Mesenteric fat pad (tissue), 1 donor: ENCODE data around the gene DENND10. TPM values are rescaled to one million over a fixed set of nuclear protein-coding genes. Genes with fewer than 3 reads are reported as not detected.
"Not testable (repeated sequence)": the region's sequence is repeated elsewhere in the genome, so short reads cannot be mapped to it uniquely, and the experiment has no call there.

Experiments
- DNase-seq: peaks from one replicate; pipeline ENCODE4 v3.0.0-alpha.2; 2020; ENCODE audit warnings: low spot score
- total RNA-seq: library from RNA; stranded (reverse); fragmentation: NEBNext Ultra II Directional; extraction: Animal tissue kit (Norgen Biotek cat#: 25700); gene quantifications from one replicate; pipeline ENCODE4 v1.2.1, GENCODE V29; 2021
- donor health status: DM: yes; HTN: yes; CAD: no.

Gene DENND10
- total RNA-seq, 1 donor from 2014 or later: 49.4 TPM

GRCh38 chr10:119165171-119166117 is 61.5 kb downstream of the DENND10 start, which contains the start of gene SFXN4:
Gene SFXN4, minus strand, starts transcription at chr10:119165714. Its CDS starts 67 bp downstream, at chr10:119165647.
- DNase-seq: peak; percentile 94

GRCh38 chr10:119166118-119166500 is 62.2 kb downstream of the DENND10 start:
- DNase-seq: no peak

DNA sequence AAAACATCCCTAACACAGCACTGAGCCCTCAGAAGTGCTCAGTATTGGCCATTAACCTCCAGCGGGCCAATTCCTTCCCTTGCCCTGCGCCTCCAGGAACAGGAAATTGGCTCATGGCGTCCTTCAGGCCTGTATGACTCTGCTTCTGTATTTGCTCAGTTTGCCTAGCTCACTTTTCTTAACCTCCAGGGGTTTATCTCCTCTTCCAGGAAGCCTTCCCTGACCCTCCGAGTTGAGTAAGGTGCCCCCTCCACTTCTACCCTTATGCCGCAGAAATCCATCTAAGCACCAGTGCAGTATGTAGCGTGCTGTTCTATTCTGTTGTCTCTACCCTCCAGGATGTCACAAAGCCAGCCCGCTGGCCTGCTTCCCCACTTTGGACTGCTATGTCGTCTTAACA is 62.7 kb downstream of the DENND10 start:
- no peak for DNase-seq

DNA sequence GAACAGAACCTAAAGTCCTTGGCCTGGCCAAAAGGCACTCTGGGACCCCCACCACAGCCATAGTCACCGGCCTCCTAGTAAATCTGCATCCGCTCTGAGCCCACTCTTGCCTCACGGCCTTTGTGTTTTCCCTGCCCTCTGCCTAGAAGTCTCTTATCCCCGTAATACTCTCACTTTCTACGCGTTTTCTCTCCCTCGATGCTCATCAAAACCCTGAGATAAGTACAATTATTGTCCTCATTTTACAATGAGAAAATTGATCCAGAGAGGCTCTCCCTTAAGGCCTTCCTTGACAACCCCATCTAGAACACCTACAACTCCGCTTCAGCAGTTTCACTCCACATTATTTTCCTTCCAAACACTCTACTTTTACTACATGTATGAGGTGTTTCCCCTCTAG is 63.1 kb downstream of the DENND10 start:
- no peak for DNase-seq

GRCh38 chr10:119174109-119174508 is 70.2 kb downstream of the DENND10 start:
- no peak for DNase-seq

DNA sequence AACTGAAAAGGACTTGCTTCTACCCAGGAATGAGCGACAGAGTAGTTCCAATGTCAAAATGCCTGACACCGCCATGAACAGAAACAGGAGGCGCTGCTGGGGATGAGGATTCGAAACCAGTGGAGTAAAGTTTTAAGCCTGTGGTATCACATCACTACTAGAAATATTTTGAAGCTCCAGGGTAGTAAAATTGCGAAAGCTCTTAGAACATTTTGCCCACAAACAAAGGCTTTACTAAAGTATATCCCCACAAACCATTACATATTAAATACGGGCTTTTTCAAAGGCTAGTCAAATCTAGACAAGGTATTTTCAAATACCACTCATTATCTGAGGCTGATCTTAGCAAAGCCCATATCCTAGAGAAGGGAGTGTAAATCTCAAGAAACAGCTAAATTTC is 72.3 kb downstream of the DENND10 start:
- DNase-seq: no peak

DNA sequence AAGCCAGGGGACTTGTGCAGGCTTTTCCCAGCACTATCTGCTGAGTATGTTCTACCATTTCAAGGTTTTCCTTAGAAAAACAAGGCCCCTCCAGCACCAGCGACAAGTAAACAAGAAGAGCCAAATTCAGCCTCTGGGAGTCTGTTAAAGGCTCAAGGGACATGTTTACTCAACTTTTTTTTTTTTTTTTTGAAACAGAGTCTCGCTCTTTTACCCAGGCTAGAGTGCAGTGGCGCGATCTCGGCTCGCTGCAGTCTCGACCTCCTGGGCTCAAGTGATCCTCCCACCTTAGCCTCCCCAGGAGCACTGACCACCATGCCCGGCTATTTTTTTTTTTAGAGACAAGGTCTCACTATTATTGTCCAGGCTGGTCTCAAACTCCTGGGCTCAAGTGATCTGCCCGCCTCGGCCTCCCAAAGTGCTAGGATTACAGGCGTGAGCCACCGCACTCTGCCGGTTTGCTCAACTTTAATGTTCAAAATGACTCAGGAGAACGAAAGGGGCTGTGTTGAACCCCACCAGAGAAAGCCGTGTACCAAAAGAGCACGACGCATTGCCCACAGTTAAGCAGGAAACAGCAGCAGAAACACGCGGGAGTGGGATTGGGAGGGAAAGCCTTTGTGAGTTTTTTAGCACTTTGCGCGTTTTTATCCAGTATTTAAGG is 73.9 kb downstream of the DENND10 start:
- DNase-seq: no peak

DNA sequence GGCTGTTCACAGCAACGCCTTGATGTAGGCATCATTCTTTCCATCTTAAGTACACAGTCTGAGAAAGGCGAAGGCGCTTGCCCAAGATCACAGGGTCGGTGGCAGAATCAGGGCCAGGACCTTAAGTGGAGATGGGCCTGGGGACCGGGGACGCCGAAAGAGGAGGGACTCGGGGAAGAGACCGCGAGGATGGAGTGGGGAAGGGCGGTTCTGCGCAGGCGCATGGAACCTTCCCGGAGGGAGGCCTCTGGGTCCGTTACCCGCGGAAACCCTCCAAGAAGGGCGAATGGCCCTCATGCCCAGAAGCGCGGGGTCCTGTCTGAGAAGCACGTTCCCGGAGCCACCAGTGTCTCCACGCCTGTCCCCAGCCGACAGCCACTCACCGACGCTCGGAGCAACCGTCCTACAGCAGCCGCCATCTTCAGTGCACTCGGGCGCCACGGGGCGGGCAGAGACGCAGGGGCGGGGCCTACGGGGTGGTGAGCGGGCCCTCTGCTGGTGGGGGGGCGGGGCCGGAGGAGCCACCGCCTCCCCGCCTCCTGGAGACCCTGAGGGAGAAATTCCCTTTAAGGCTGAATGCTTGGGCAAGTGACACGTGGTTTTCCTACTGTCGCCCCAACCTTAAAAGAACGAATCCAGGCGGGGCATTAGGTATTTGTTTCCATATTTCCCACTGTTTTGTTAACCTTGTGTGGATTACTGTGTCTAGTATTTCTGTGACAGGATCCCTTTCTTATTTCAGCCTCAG is 74.6 kb downstream of the DENND10 start, which contains the start of gene PRDX3:
TSS of gene PRDX3 (minus strand) at position 441 of the 748 bp plus-strand sequence. CDS start at position 419, 22 bp downstream.
- peak; percentile 96 for DNase-seq

DNA sequence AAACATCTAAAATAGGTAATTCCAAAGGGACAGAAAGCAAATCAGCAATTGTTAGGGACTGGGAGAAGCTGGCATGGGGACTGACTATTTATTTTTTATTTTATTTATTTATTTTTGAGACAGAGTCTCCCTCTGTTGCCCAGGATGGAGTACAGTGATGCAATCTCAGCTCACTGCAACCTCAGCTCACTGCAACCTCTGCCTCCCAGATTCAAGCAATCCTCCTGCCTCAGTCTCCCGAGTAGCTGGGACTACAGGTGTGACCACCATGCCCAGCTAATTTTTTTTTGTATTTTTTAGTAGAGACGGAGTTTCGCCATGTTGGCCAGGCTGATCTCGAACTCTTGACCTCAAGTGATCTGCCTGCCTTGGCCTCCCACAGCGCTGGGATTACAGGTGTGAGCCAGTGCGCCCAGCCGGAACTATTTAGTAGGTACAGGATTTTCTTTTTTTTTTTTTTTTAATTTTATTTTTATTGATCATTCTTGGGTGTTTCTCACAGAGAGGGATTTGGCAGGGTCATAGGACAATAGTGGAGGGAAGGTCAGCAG is 77.0 kb downstream of the DENND10 start:
- DNase-seq: not testable (repeated sequence)

DNA sequence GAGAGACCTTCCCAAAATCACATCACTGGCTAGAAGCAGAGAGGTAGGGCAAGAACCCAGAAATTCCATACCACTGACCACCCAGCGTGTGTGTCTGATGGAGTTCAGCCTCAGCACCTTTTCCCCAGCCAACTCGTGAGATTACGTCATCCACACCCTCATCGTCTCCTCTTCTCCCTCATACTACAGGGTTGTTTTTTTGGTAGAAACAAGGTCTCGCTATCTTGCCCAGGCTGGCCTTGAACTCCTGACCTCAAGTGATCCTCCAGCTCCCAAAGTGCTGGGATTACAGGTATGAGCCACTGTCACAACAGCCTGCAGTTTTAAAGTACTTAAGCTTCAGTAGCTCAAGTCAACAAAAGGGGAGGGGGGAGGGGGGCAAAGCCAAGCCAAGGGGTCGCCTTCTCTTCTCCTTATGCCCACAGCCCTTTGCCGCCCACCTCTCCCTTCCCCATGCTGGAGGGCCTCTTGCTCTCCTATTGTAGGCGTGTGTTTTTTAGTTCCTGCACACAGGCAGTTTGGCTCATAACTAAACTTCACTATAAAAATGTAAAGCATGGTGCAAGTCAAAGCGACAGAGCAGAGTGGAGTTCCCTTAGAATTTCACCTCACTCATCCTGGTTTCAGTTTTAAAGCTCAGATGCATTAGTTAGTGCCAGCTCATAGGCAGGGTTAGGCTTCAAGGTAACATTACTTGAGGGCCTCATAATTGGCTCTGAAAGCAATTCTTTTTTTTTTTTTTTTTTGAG is 79.9 kb downstream of the DENND10 start:
- no peak for DNase-seq

Other genes with a start within 250 kb of the DENND10 start
- gene NANOS1, start 74.4 kb upstream of the DENND10 start, total RNA-seq: 54.3 TPM
- gene EIF3A, start 23.3 kb upstream of the DENND10 start, total RNA-seq: 159 TPM
- 18.5 TPM for gene SFXN4, start 61.6 kb downstream of the DENND10 start, total RNA-seq
- gene PRDX3, start 74.7 kb downstream of the DENND10 start, total RNA-seq: 141 TPM
- 20.2 TPM for gene GRK5, start 103.5 kb downstream of the DENND10 start, total RNA-seq